Upper lobe of left lung (tissue), 6 donors: ENCODE data around the gene MUS81. TPM values are rescaled to one million over a fixed set of nuclear protein-coding genes. Genes with fewer than 3 reads are reported as not detected.
A peak's percentile ranks its signal among the peaks of the same experiment; 100 is the strongest.

ENCODE experiments used
- ATAC-seq, 2 donors: fragments of 200-7000 bp; cut with Tn5 transposase; one replicate each; pipeline ENCODE4 v1.9.1; 2022; ENCODE audit warnings: mild to moderate bottlenecking in 2 of 2, moderate library complexity in 2 of 2; ENCODE audit not compliant: low FRiP score in 2 of 2
- DNase-seq, 2 donors: peaks; one replicate each; pipeline ENCODE4 v3.0.0-alpha.2; 2019 to 2020
- H3K27ac ChIP-seq, 4 donors: fragments of 200-600 bp; sonication (generic); one replicate each; pipeline ENCODE4 v1.5.1; 2016 to 2019
- H3K27me3 ChIP-seq, 4 donors: fragments of 200-600 bp; sonication (generic); one replicate each; pipeline ENCODE4 v1.5.1; 2017 to 2019
- H3K36me3 ChIP-seq, 4 donors: fragments of 200-600 bp; sonication (generic); one replicate each; pipeline ENCODE4 v1.5.1; 2016 to 2019
- H3K4me1 ChIP-seq, 4 donors: fragments of 200-600 bp; sonication (generic); one replicate each; pipeline ENCODE4 v1.5.1; 2018 to 2019
- H3K4me3 ChIP-seq, 4 donors: fragments of 200-600 bp; sonication (generic); one replicate each; pipeline ENCODE4 v1.5.1; 2017 to 2019; ENCODE audit warnings: mild to moderate bottlenecking in 2 of 4, moderate library complexity in 1 of 4
- H3K9me3 ChIP-seq, 4 donors: fragments of 200-600 bp; sonication (generic); one replicate each; pipeline ENCODE4 v1.5.1; 2018 to 2019
- CTCF ChIP-seq, 6 experiments: fragments of 450-650 bp in 4 of 6; fragments of 200-600 bp in 2 of 6; sonication (generic) in 2 of 6; IDR thresholded peaks; one replicate each; pipeline ENCODE4 v1.5.1; 2016 to 2019; ENCODE audit warnings: antibody characterized with exemption in 6 of 6
- EP300 ChIP-seq, 4 donors: sonication (generic); formaldehyde crosslinking; IDR thresholded peaks; one replicate each; pipeline ENCODE4 v1.5.1; 2017; ENCODE audit warnings: antibody characterized with exemption in 4 of 4, control low read depth in 2 of 4
- POLR2A ChIP-seq, 4 donors: fragments of 450-650 bp; IDR thresholded peaks; one replicate each; pipeline ENCODE4 v1.5.1; 2016 to 2017; ENCODE audit warnings: antibody characterized with exemption in 4 of 4, mild to moderate bottlenecking in 2 of 4
- POLR2AphosphoS5 ChIP-seq, 2 donors: sonication (generic); formaldehyde crosslinking; IDR thresholded peaks; one replicate each; pipeline ENCODE4 v1.5.1; 2017; ENCODE audit warnings: antibody characterized with exemption in 2 of 2
- WGBS, 2 donors: methylation state at CpG; one replicate each; pipeline ENCODE4 v1.1.5; 2017 to 2018; 5-methylcytosine and 5-hydroxymethylcytosine counted together
- total RNA-seq, 6 donors: library from RNA; depleted of rRNA in 4 of 6; stranded (reverse); fragments of >200 nt in 4 of 6; gene quantifications; one replicate each; pipeline versions ENCODE4 v1.1.0 to v1.2.1, GENCODE V29; 2016 to 2021
- donor health status: DM: no; HTN: no; CAD: no; lungs with moderate emphysema.
- donor health status: DM: no; HTN: yes; CAD: no; lungs with severe emphysema.

The MUS81 gene
- total RNA-seq, 6 donors from 2014 or later = 41.5 to 182 (median 53.3) TPM

- Histone ChIP-seq H3K36me3 (peaks cover 16 to 81% (median 55%) of the 10 kb centered on the region in 4 donors), H3K4me3 (no peak overlapping the region), H3K4me1 (peaks cover 11 to 30% (median 17%) of the 10 kb centered on the region in 4 donors), H3K27ac (no peak overlapping the region), H3K9me3 (no peaks in the 10 kb centered on the region), H3K27me3 (no peaks in the 10 kb centered on the region)
- 84 to 96% methylated on average over 9 to 15 of the region's 18 CpGs for WGBS, 2 donors
- ATAC-seq (no peak), DNase-seq (peak in 1 of 2 donors; percentile 18)
- TF ChIP-seq POLR2A (IDR thresholded peaks at IDR 0.05) = no peak
- no peak for TF ChIP-seq EP300 (IDR thresholded peaks at IDR 0.05)
- TF ChIP-seq POLR2AphosphoS5 (IDR thresholded peaks at IDR 0.05) = no peak
- TF ChIP-seq CTCF (IDR thresholded peaks at IDR 0.05) = no peak
Measured at GRCh38 chr11:65864706-65865471, 4.7 kb downstream of the MUS81 start.

GRCh38 chr11:65865550-65866172, 5.4 kb downstream of the MUS81 start:
- no peaks in the 10 kb centered on the region for H3K27me3 ChIP-seq
- TF ChIP-seq EP300 (IDR thresholded peaks at IDR 0.05) (no peak), POLR2A (IDR thresholded peaks at IDR 0.05) (no peak), CTCF (IDR thresholded peaks at IDR 0.05) (no peak), POLR2AphosphoS5 (IDR thresholded peaks at IDR 0.05) (no peak)
- H3K4me3 ChIP-seq = no peak overlapping the region
- ATAC-seq (no peak), DNase-seq (no peak)
- 89 to 90% methylated on average over 3 to 9 of the region's 9 CpGs for WGBS, 2 donors
- peaks cover 16 to 86% (median 55%) of the 10 kb centered on the region in 4 donors for H3K36me3 ChIP-seq
- H3K4me1 ChIP-seq = peaks cover 11 to 32% (median 20%) of the 10 kb centered on the region in 4 donors
- no peak overlapping the region for H3K27ac ChIP-seq
- no peaks in the 10 kb centered on the region for H3K9me3 ChIP-seq

- no peak overlapping the region for H3K4me3 ChIP-seq
- no peak overlapping the region for H3K27ac ChIP-seq
- peaks cover 16 to 90% (median 55%) of the 10 kb centered on the region in 4 donors for H3K36me3 ChIP-seq
- TF ChIP-seq POLR2A (IDR thresholded peaks at IDR 0.05) (no peak), EP300 (IDR thresholded peaks at IDR 0.05) (no peak)
- peak in 1 of 2 donors; percentile 83 for DNase-seq
- no peak for ATAC-seq
- 87% methylated on average over 18 to 20 of the region's 21 CpGs for WGBS, 2 donors
- no peaks in the 10 kb centered on the region for H3K27me3 ChIP-seq
- H3K9me3 ChIP-seq = no peaks in the 10 kb centered on the region
- peaks cover 12 to 32% (median 22%) of the 10 kb centered on the region in 4 donors for H3K4me1 ChIP-seq
Measured at GRCh38 chr11:65866509-65867283, 6.5 kb downstream of the MUS81 start.

GRCh38 chr11:65867284-65868071, 7.2 kb downstream of the MUS81 start:
- Histone ChIP-seq H3K4me3 (no peak overlapping the region), H3K4me1 (peaks cover 12 to 32% (median 19%) of the 10 kb centered on the region in 4 donors), H3K27me3 (no peaks in the 10 kb centered on the region), H3K9me3 (no peaks in the 10 kb centered on the region), H3K27ac (no peak overlapping the region), H3K36me3 (peaks cover 16 to 83% (median 49%) of the 10 kb centered on the region in 4 donors)
- WGBS, 2 donors = 67 to 70% methylated on average over 29 of the region's 29 CpGs
- no peak for ATAC-seq
- peak in 1 of 2 donors; percentile 86 for DNase-seq
- TF ChIP-seq POLR2AphosphoS5 (IDR thresholded peaks at IDR 0.05) (no peak), POLR2A (IDR thresholded peaks at IDR 0.05) (no peak), EP300 (IDR thresholded peaks at IDR 0.05) (no peak), CTCF (IDR thresholded peaks at IDR 0.05) (no peak)
